IgD-negative memory B cell (primary cell): Measurements from ENCODE around the gene PAK5. TPM values are rescaled to one million over a fixed set of nuclear protein-coding genes. Genes with fewer than 3 reads are reported as not detected.

Source experiments
- H3K27ac Mint-ChIP-seq, 3 donors: one replicate each; pipeline ENCODE4 v1.8.0; 2020 to 2022; ENCODE audit warnings: mild to moderate bottlenecking in 3 of 3, mixed read lengths in 3 of 3, moderate library complexity in 1 of 3
- H3K27me3 Mint-ChIP-seq: one replicate; pipeline ENCODE4 v1.8.0; 2021; ENCODE audit warnings: mixed read lengths
- H3K36me3 Mint-ChIP-seq: one replicate; pipeline ENCODE4 v1.8.0; 2020; ENCODE audit warnings: mild to moderate bottlenecking, mixed read lengths
- H3K4me1 Mint-ChIP-seq, 3 donors: one replicate each; pipeline ENCODE4 v1.8.0; 2020 to 2022; ENCODE audit warnings: mixed read lengths in 3 of 3, mild to moderate bottlenecking in 1 of 3
- H3K4me3 Mint-ChIP-seq, 4 donors: one replicate each; pipeline ENCODE4 v1.8.0; 2020 to 2022; ENCODE audit warnings: mild to moderate bottlenecking in 4 of 4, mixed read lengths in 4 of 4, moderate library complexity in 3 of 4
- H3K9me3 Mint-ChIP-seq, 3 donors: one replicate each; pipeline ENCODE4 v1.8.0; 2020 to 2021; ENCODE audit warnings: mixed read lengths in 3 of 3, mild to moderate bottlenecking in 1 of 3
- polyA plus RNA-seq: library from polyadenylated mRNA; unstranded; fragments of 300-500 nt; fragmentation: Illumina TruSeq; gene quantifications from one replicate; pipeline ENCODE4 v1.2.3, GENCODE V29; 2021

The PAK5 gene
- polyA plus RNA-seq, 1 donor from 2014 or later: not detected

- Mint-ChIP-seq H3K4me3 (no peak overlapping the region), H3K36me3 (no peaks in the 10 kb centered on the region), H3K27ac (no peak overlapping the region), H3K4me1 (no peaks in the 10 kb centered on the region), H3K9me3 (peaks cover 0 to 7% (median 0%) of the 10 kb centered on the region in 3 donors), H3K27me3 (peaks cover 2% of the 10 kb centered on the region)
Observed at GRCh38 chr20:9492067-9492466, 346.8 kb downstream of the PAK5 start.

- peaks cover 0 to 7% (median 0%) of the 10 kb centered on the region in 3 donors for H3K9me3 Mint-ChIP-seq
- no peak overlapping the region for H3K4me3 Mint-ChIP-seq
- no peak overlapping the region for H3K27ac Mint-ChIP-seq
- H3K27me3 Mint-ChIP-seq: peaks cover 2% of the 10 kb centered on the region
- H3K36me3 Mint-ChIP-seq: no peaks in the 10 kb centered on the region
- H3K4me1 Mint-ChIP-seq: no peaks in the 10 kb centered on the region
Observed at GRCh38 chr20:9491324-9491723, 347.6 kb downstream of the PAK5 start.

- H3K9me3 Mint-ChIP-seq: peaks cover 0 to 5% (median 0%) of the 10 kb centered on the region in 3 donors
- H3K4me1 Mint-ChIP-seq: no peaks in the 10 kb centered on the region
- no peak overlapping the region for H3K27ac Mint-ChIP-seq
- no peak overlapping the region for H3K4me3 Mint-ChIP-seq
- peaks cover 2% of the 10 kb centered on the region for H3K27me3 Mint-ChIP-seq
- H3K36me3 Mint-ChIP-seq: no peaks in the 10 kb centered on the region
Observed at GRCh38 chr20:9490631-9491030, 348.2 kb downstream of the PAK5 start.

DNA sequence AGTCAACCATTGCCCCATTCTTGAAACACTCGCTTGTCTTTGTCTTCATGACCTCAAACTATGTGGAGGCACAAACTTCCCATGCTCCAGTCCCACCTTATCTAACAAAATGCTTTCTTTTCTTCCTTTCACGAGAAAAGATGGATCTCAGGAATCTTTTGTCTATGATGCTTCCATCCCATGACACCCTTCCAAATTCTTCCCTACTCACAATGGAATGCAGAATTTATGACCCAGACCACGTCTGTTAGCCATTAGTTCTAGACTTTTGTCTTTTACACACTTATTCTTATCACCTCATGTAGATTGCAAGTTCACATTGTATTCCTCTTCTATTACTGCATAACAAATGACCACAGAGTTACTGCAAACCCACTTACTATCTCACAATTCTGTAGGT, 348.7 kb downstream of the PAK5 start:
- peaks cover 2% of the 10 kb centered on the region for H3K27me3 Mint-ChIP-seq
- H3K4me3 Mint-ChIP-seq: no peak overlapping the region
- no peaks in the 10 kb centered on the region for H3K36me3 Mint-ChIP-seq
- no peak overlapping the region for H3K27ac Mint-ChIP-seq
- peaks cover 0 to 4% (median 0%) of the 10 kb centered on the region in 3 donors for H3K9me3 Mint-ChIP-seq
- H3K4me1 Mint-ChIP-seq: no peaks in the 10 kb centered on the region

- Mint-ChIP-seq H3K9me3 (peaks cover 0 to 4% (median 0%) of the 10 kb centered on the region in 3 donors), H3K36me3 (no peaks in the 10 kb centered on the region), H3K27ac (no peak overlapping the region), H3K4me1 (no peaks in the 10 kb centered on the region), H3K4me3 (no peak overlapping the region), H3K27me3 (peaks cover 4% of the 10 kb centered on the region)
Observed at GRCh38 chr20:9488063-9488462, 350.8 kb downstream of the PAK5 start.

Other genes with a start within 250 kb of the PAK5 start
- gene ANKEF1, start 195.9 kb upstream of the PAK5 start, polyA plus RNA-seq: 6.2 TPM